Inferior parietal cortex (tissue), 1 donor: Measurements from ENCODE around the gene HERC4.
"Not testable (repeated sequence)": the region's sequence is repeated elsewhere in the genome, so short reads cannot be mapped to it uniquely, and the experiment has no call there.

Experiments used
- DNase-seq: peaks from one replicate; pipeline ENCODE4 v3.0.0-alpha.2; 2016; ENCODE audit errors: extremely low spot score

HERC4 gene

DNA sequence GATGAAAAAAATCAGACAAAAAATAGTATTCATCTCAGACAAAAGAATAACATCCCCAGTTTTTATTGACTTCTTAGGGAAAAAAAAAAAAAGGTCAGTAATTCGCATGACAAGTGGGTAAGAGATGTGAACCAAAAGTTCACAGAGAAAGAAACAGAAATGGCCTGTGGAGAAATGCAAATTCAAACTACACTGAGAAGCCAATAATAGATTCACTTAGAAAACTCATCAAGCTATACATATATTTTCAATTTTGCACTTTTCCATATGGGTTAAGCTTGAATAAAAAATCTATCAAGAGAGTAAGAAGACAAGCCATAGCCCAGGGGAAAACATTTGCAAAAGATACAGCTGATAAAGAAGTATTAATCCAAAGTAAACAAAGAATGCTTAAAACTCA lies 28.0 kb downstream of the HERC4 start:
- no peak for DNase-seq

DNA sequence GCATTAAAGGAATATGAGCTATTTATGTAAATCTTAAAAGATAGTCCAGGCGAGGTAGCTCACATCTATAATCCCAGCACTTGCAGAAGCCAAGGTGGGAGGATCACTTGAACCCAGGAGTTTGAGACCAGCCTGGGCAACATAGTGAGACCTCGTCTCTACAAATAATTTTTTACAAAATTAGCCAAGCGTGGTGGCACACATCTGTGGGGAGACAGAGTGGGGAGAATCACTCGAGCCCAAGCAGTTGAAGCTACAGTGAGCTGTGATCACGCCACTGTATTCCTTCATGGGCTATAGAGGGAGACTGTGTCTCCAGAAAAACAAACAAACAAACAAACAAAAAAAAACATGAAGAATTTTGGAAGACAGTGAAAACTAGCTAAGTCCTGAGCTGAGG lies 28.4 kb downstream of the HERC4 start:
- DNase-seq = no peak

DNA sequence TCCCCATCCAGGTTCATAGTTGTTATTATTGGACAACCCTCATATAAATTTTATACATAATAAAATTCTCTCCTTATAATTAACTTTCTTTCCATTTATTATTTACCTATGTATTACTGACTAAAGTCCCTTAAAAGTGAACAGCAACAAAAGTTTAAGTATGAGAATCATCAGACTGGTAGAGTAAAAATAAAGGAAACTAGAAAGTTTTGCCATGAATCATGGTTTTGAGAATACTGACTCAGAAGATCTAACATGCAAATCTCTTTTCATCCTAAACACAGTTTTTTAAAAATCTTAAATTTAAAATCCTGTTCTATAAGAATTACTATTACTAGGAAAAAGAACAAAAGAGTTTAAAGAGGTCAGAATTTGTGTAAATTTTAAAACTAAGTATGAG lies 32.1 kb downstream of the HERC4 start:
- no peak for DNase-seq

DNA sequence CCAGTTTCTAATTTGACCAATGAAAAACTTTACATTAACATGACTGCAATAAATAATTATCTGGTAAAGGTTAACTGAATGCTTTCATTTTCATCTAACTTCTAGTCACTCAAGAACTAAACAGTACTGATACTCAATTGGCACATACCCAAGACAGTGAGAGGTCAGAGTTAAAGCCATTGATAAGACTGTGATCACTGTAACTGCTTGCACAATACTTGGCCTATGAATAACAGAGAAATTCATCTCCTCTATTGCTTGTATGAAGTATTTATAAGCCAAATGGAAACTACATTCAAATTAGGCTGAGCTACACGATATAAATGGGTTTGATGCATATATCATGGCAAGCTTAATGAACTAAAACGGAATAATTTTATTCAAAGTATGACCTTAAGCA lies 43.0 kb downstream of the HERC4 start:
- no peak for DNase-seq

GRCh38 chr10:68027429-68027828 lies 47.7 kb downstream of the HERC4 start:
- DNase-seq = no peak

GRCh38 chr10:68023292-68023691 lies 51.8 kb downstream of the HERC4 start:
- DNase-seq = no peak

GRCh38 chr10:68022324-68022723 lies 52.8 kb downstream of the HERC4 start:
- DNase-seq = not testable (repeated sequence)

GRCh38 chr10:68016519-68016918 lies 58.6 kb downstream of the HERC4 start:
- DNase-seq = not testable (repeated sequence)

DNA sequence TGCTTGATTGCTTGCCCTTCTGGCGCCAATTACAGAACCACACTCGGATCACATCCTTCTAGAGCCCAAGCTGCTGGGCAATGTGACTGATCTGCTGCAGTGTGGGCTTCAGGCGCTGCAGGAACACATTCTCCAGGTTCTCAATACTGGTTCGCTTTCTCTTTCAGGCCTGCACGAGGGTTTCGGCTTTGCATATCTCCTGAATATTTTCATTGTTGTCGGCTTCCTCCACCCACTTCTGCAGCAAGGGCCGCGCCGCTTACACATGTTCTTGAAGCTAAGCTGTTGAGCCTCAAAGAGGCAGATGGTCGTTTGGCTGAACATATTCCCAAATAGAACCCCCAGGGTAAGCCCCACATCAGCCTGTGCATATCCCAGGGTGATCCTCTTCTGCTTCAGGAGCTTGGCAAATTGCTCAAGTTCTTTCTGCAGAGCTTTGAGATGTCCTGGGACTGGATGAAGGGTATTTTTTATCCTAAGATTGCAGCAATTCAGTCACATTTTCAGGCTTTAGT lies 64.6 kb downstream of the HERC4 start:
- DNase-seq = no peak

GRCh38 chr10:68007356-68007755 lies 67.7 kb downstream of the HERC4 start:
- no peak for DNase-seq

- DNase-seq = no peak
These were observed 73.5 kb downstream of the HERC4 start for GRCh38 chr10:68001539-68001938.

GRCh38 chr10:68001000-68001399 lies 74.1 kb downstream of the HERC4 start:
- no peak for DNase-seq

GRCh38 chr10:67990093-67990492 lies 85.0 kb downstream of the HERC4 start:
- no peak for DNase-seq

DNA sequence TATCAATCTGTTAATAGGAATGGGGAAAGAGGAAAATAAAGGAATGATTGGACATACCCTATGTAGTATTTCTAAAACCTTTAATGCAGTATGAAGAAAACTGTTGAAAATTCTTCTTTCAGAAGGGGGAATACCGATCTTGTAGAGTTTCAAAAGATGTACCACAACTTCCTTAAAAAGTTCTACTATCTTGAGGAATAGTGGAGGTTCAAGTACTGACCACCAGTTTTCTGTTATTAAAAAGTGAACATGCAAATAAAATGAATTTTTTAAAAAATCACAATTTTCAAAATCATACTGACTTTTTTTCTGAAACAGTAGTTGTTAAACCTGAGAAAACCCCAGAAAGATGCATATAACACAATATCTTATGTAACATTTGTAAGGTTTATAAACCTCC lies 86.5 kb downstream of the HERC4 start:
- no peak for DNase-seq

DNA sequence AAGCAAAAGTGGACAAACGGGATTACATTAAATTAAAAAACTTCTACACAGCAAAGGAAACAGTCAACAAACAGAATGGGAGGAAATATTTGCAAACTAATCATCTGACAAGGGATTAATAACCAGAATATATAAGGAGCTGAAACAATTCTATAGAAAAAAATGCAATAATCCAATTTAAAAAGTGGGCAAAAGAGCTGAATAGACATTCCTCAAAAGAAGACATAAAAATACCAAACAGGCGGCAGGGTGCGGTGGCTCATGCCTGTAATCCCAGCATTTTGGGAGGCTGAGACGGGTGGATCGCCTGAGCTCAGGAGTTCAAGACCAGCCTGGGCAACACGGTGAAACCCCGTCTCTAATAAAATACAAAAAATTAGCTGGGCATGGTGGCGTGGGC lies 92.5 kb downstream of the HERC4 start:
- not testable (repeated sequence) for DNase-seq

- DNase-seq = no peak
These were observed 96.3 kb downstream of the HERC4 start for GRCh38 chr10:67978749-67979148.

DNA sequence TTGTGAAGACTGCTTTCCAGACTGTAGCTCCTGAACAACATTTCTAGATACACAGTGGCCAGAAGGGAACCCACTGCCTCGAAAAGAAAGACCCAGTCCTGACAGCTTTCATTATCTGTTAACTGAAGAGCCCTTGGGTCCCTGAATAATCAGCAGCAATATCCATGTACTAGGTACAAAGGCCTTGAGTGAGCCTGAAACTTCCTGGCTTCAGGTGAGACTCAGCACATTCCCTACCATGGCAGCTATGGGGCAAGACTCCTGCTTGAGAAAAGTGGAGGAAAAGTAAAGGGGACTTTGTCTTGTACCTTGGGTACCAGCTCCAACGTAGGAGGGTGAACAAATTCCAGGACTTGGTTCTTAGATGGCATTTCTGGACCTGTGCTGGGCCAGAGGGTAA lies 97.8 kb downstream of the HERC4 start:
- no peak for DNase-seq

GRCh38 chr10:67976292-67977245 lies 98.5 kb downstream of the HERC4 start:
- DNase-seq = no peak

DNA sequence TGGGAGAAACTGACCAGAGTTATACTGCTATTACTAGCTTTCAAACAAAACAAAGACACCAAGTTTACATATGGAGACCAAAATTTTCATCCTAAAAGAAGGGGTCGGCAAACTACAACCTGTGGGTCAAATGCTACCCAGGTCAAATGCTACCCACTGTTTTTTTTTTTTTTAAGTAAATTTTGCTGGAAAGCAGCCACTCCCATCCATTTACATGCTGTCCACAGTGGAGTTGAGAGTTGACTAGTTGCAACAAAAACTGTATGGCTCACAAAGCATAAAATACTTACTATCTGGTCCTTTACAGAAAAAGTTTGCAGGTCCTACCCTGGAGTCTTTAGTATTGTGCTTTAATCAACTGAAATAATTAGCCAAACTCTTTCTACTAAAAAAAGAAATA lies 99.2 kb downstream of the HERC4 start:
- DNase-seq = no peak

DNA sequence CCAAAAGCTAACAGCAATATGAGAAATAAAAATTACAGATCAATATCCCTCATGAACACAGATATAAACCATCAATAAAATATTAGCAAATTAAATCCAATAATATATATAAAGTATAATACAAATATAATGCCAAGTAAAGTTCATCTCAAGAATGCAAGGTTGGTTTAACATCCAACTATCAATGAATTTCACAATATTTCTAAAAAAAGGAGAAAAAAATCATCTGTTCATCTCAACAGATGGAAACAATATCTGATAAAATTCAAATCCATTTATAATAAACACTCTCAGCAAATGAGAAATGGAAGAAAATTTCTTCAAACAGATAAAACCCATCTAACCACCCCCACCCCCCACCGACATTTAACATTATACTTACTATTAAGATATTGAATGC lies 103.8 kb downstream of the HERC4 start:
- no peak for DNase-seq

- no peak for DNase-seq
These were observed 105.2 kb downstream of the HERC4 start for GRCh38 chr10:67969875-67970274.

DNA sequence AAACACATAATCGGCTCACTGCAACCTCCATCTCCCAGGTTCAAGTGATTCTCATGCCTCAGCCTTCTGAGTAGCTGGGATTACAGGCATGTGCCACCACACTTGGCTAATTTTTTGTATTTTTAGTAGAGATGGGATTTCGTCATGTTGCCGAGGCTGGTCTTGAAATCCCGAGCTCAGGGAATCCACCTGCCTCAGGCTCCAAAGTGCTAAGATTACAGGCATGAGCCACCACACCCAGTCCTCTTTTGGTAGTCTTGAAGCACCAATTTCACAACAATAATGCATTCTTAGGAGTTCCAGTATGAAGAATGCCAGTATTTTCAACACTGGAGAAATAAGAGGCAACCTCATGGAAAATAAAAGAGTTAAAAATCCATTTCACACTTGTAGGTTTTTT lies 109.0 kb downstream of the HERC4 start:
- DNase-seq = not testable (repeated sequence)

GRCh38 chr10:67965456-67965855 lies 109.6 kb downstream of the HERC4 start:
- DNase-seq = no peak
